ENCODE measurements around the gene LAMC1. TPM values are rescaled to one million over a fixed set of nuclear protein-coding genes. Genes with fewer than 3 reads are reported as not detected.
"Not testable (repeated sequence)": the region's sequence is repeated elsewhere in the genome, so short reads cannot be mapped to it uniquely, and the experiment has no call there.

The LAMC1 gene
- total RNA-seq, 2 experiments from 2014 or later: not detected

- CTCF ChIA-PET: no interaction called here
- no peak for TF ChIP-seq CTCF (IDR thresholded peaks at IDR 0.05)
Measured at GRCh38 chr1:183070234-183070922, 47.2 kb downstream of the LAMC1 start.

GRCh38 chr1:183070923-183071618 lies 47.9 kb downstream of the LAMC1 start:
- ChIA-PET CTCF (no interaction called here), POLR2A (no interaction called here)
- H3K9me3 Mint-ChIP-seq: no peaks in the 10 kb centered on the region
- TF ChIP-seq CTCF (IDR thresholded peaks at IDR 0.05): no peak
- H3K36me3 Mint-ChIP-seq (ENCODE audit: low read depth): no peaks in the 10 kb centered on the region
- H3K4me1 Mint-ChIP-seq (ENCODE audit: low read depth): no peaks in the 10 kb centered on the region
- H3K27ac Mint-ChIP-seq: no peak overlapping the region
- no peaks in the 10 kb centered on the region for H3K27me3 Mint-ChIP-seq
- Histone ChIP-seq H3K27ac (ENCODE audit: low read depth in 1 of 2, low read length in 2 of 2) (no peak overlapping the region), H3K27me3 (ENCODE audit: control insufficient read depth in 1 of 2, insufficient read depth in 2 of 2, low read length in 2 of 2) (peaks cover 0 to 3% of the 10 kb centered on the region in 2 experiments), H3K36me3 (ENCODE audit: insufficient read depth, low read length) (no peaks in the 10 kb centered on the region), H3K4me3 (ENCODE audit: low read length) (no peak overlapping the region), H3K4me1 (ENCODE audit: insufficient read depth, low read length) (no peaks in the 10 kb centered on the region), H3K9me3 (ENCODE audit: control insufficient read depth in 1 of 2, insufficient read depth in 1 of 2, low read length in 2 of 2) (no peaks in the 10 kb centered on the region)
- intact Hi-C loops (cut with DNase I, micrococcal nuclease): no loop called here
- DNase-seq (no peak), ATAC-seq (ENCODE audit: poor library complexity) (no peak)
- no peak overlapping the region for H3K4me3 Mint-ChIP-seq

More at GRCh38 chr1:183070234-183070922, 47.2 kb downstream of the LAMC1 start:
- H3K27me3 Mint-ChIP-seq: no peaks in the 10 kb centered on the region
- no peaks in the 10 kb centered on the region for H3K36me3 Mint-ChIP-seq (ENCODE audit: low read depth)
- H3K27ac ChIP-seq (ENCODE audit: low read depth in 1 of 2, low read length in 2 of 2): no peak overlapping the region
- intact Hi-C loops (cut with DNase I, micrococcal nuclease): no loop called here
- H3K9me3 ChIP-seq (ENCODE audit: control insufficient read depth in 1 of 2, insufficient read depth in 1 of 2, low read length in 2 of 2): no peaks in the 10 kb centered on the region
- H3K4me3 ChIP-seq (ENCODE audit: low read length): no peak overlapping the region
- no peaks in the 10 kb centered on the region for H3K4me1 Mint-ChIP-seq (ENCODE audit: low read depth)
- POLR2A ChIA-PET: no interaction called here
- no peak for ATAC-seq (ENCODE audit: poor library complexity)
- no peaks in the 10 kb centered on the region for H3K36me3 ChIP-seq (ENCODE audit: insufficient read depth, low read length)
- H3K27me3 ChIP-seq (ENCODE audit: control insufficient read depth in 1 of 2, insufficient read depth in 2 of 2, low read length in 2 of 2): peaks cover 0 to 3% of the 10 kb centered on the region in 2 experiments
- H3K4me1 ChIP-seq (ENCODE audit: insufficient read depth, low read length): no peaks in the 10 kb centered on the region
- H3K27ac Mint-ChIP-seq: no peak overlapping the region
- no peak for DNase-seq
- no peaks in the 10 kb centered on the region for H3K9me3 Mint-ChIP-seq
- H3K4me3 Mint-ChIP-seq: no peak overlapping the region

DNA sequence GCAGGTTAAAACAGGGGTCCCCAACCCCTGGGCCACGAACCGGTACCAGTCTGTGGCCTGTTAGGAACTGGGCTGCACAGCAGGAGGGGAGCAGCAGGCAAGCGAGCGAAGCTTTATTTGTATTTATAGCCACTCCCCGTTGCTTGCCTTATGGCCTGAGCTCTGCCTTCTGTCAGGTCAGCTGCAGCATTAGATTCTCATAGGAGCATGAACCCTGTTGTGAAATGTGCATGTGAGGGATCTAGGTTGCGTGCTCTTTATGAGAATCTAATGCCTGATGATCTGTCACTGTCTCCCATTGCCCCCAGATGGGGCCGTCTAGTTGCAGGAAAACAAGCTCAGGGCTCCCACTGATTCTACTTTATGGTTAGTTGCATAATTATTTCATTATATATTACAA lies 49.4 kb downstream of the LAMC1 start:
- intact Hi-C loops (cut with DNase I, micrococcal nuclease); ATAC-seq (ENCODE audit: poor library complexity); H3K9me3 ChIP-seq (ENCODE audit: control insufficient read depth in 1 of 2, insufficient read depth in 1 of 2, low read length in 2 of 2); H3K4me1 Mint-ChIP-seq (ENCODE audit: low read depth); H3K36me3 ChIP-seq (ENCODE audit: insufficient read depth, low read length); H3K27me3 ChIP-seq (ENCODE audit: control insufficient read depth in 1 of 2, insufficient read depth in 2 of 2, low read length in 2 of 2); H3K4me1 ChIP-seq (ENCODE audit: insufficient read depth, low read length); H3K27ac ChIP-seq (ENCODE audit: low read depth in 1 of 2, low read length in 2 of 2); H3K9me3 Mint-ChIP-seq; H3K27me3 Mint-ChIP-seq; H3K36me3 Mint-ChIP-seq (ENCODE audit: low read depth); POLR2A ChIA-PET; H3K4me3 ChIP-seq (ENCODE audit: low read length); H3K4me3 Mint-ChIP-seq; DNase-seq; H3K27ac Mint-ChIP-seq: not testable (repeated sequence)
- CTCF ChIA-PET: interaction anchor here (0.5 kb wide), 1 partner anchor 12 kb away, joined by 3 read pairs; no protein-coding TSS in a partner anchor

All from CD4-positive, alpha-beta T cell (primary cell).